Activated T-cell treated with anti-CD3 and anti-CD28 coated beads for 4 hours (primary cell): ENCODE data around the gene ABHD16B.

Source experiments
- DNase-seq: peaks from one replicate; pipeline ENCODE4 v3.0.0-alpha.2; 2020

Gene ABHD16B

DNA sequence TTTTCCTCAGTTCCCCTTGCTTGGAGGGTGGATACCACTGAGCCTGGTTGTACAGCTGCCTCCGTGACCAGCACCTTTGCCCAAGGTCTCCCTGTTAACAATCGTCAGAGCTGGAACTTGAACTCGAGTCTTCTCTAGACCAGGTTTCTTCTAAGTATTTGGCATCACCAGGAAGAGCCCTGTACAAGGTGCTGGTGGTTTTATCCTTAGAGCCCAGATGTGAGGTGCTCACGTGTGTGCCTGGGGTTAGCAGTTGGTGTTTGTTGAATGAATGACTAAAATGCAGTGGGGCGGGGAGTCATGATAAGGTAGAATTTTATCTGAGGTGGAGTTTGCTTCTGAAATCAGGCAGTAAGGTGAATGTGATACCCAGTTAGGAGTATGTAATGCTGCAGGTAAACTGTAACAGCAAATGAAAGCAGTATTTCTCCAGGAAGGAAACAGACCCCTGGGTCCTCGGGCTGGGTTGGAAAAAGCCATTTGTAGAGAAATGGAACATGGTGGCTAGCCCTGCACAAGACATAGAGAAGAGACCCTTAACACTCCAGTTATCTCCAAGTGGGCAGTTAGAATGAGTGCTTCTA is 36.8 kb downstream of the ABHD16B start:
- no peak for DNase-seq

DNA sequence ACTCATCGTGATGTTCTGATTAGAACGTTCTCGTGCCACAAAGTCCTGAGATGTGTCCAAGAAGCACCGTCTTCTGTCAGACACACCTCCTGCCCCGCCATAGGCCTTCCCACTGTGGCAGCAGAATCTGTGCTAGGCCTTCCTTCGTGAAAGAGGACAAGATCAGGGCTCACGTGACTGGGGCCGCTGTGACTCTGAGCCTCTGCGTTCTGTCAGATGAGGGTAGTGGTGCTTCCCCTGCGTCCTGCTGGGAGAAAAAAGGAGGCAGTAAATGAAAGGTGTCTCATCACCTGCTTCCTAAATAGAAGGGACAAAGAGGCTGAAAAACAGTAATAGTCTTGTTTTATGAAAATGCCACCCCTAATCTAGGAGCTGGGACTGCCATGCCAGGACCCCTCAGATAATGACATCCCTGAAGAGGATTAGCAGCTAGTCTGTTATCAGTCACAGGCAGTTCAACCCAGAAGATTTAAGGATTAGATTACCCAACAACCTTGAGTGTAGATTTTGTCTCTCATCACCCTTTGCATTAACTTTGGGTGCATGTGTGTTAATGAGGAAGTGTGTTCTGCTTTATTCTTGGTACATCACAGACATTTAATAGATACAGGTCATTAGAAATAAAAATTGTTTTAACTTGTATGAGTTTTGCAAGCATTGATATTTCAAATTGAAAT is 37.7 kb downstream of the ABHD16B start:
- no peak for DNase-seq

DNA sequence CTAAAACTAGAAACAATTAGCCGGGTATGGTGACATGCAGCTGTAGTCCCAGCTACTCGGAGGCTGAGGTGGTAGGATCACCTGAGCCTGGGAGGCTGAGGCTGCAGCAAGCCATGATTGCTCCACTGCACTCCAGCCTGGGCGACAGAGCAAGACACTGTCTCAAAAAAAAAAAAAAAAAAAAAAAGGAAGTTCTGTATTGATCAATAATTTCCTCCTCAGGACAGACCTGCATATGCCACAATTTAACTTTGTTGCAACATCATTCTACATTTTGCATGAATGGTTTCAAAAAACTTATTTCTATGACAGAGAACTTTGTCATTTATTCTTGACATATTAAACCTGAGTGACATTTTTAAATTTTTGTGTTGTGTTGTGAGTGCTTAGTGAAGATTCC is 39.1 kb downstream of the ABHD16B start:
- DNase-seq, result no peak

DNA sequence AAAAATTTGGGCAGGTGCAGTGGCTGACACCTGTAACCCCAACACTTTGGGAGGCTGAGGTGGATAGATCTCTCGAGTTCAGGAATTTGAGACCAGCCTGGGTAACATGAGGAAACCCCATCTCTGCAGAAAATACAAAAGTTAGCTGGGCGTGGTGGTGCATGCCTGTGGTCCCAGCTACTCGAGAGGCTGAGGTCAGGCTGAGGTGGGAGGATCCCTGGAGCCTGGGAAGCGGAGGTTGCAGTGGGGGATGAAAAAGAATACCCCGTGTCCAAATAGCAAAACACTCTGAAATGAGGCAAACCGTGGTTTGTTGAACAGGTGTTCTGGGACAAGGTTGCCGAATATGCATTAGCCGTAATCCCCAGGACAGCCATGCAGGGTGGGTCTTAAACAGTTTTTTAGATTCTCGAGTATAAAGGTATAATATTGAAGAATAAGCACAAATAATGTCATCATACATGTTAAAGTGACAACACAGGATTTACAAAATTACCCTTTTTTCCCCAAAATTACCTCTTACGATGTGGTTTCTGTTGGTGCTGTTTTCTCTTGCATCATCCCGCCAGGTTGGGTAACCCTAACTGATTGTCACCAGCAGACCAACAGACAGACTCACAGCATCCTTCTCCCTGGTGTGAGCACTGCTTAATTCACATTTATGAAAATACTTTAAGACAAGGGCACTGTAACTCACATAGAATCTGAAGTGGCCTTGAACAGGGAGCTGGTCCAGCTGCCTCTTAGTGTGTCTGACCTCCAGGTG is 42.7 kb downstream of the ABHD16B start:
- no peak for DNase-seq

DNA sequence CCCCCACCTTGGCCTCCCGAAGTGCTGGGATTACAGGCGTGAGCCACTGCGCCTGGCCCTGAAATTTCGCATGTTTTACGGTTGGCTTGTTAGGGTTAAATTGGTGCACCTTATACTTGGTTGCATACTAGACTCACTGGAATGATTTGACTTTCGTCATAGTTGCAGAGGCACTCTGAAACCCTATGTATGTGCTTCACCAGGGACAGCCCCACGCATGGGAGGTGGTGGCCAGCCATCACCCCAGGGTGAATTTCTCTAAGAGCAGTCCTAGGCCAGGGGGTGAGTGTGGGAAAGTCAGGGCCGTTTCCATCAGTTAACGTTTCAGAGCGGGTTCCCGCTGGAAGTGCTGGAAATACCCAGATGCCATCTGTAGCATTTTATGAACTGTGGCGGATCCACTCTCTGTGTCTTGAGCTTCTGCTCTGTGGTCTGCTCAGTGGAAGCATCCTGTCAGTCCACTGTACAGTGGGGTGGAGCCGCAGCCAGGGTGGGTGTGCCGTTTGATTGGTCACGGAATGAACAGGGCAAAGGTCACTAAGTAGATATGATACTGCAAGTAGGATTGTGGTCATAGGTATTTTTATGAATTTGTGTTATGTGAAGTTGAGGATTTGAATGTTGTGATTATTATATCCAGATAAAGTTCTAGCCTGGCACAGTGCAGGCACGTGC is 46.8 kb downstream of the ABHD16B start:
- no peak for DNase-seq

DNA sequence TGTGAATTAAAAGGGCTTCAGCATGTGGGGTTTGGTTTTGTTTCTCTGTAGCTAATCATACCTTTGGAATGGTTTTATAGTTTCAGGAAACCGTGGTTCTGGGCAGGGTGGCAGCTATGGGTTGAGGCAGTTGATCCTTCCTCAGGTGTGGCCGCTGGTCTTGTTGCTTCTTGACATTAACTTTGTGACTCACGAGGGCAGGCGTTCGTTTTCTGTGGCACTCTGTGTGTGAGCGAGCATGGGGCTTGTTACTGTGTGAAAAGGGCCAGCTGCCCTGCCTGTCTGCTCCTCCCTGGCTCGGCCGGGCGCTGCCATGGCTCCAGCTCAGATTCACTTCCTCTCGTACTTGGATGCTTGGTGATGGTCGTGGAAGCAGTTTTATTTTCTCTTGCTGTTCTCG is 49.9 kb downstream of the ABHD16B start:
- DNase-seq, result no peak
